ENCODE measurements around the gene ANKFY1.
"Not testable (repeated sequence)": the region's sequence is repeated elsewhere in the genome, so short reads cannot be mapped to it uniquely, and the experiment has no call there.

Gene ANKFY1

DNA sequence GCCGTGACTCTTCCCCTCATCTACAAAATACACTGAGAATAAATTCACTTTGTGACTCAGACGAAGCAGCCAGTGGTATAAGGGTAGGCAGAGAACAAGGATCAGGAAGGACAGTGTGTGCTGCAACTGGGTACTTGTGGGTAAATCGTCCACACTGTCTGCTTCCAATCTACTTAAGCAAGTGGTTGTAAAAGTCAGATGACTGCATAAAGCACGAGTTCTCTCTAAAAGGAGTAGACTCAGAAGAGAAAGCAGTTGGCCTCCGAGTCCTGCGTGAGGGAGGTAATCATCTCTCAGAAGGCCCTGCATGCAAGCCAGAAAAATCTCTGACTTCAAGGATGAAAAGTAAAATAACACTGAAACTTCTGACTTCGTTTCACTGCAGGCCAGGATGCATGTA, 43.1 kb downstream of the ANKFY1 start:
- DNase-seq (ENCODE audit: low read depth in 3 of 3): no peak

DNA sequence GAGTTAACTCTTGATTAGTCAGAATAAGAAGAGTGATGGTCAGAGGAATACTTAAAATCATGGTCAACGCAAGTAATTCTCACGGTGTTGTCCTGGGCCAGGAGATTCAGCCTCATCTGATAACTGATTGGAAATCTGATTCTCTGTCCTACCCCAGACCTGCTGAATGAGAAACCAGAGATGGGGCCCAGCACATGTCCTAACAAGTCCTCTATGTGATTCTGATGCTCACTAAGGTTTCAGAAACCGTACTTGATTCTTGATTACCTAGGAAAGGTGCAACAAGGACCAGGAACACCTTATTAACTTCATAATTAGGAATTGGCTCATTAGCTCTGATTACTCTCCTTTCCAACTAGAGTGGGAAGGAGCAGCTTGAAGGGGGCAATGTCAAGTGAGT, 44.5 kb downstream of the ANKFY1 start:
- DNase-seq (ENCODE audit: low read depth in 3 of 3): no peak

DNA sequence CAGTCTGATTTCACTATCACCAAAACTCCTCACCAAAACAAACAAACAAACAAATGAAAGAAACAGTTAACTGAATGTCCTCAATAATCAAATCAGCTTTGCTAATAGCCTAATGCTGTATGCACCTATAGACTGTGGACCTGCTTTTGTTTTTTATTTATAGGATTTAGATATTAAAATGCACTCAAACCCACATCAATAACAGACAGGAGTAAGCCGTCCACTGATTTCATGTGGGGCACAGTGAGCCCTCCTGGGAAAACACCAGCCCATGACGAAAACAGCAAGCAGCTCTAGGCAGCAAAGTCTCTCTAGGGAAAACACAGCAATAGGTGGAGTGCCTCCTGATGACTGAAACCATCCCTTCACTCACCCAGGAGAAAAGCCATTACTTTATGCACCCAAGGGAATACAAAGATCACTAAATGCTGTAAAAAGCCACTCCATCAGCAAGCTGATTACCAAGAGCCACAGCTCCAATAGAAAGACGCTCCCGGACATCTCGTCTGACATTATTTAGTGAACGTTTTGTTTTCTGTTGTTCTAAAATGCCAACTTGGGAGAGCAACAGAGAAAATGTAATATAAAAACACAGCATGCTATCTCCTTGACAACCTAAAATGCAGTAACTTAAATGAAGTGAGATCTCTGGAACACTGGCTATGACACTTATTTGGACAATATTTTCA, 47.8 kb downstream of the ANKFY1 start:
- no peak for DNase-seq (ENCODE audit: low read depth in 3 of 3)

DNA sequence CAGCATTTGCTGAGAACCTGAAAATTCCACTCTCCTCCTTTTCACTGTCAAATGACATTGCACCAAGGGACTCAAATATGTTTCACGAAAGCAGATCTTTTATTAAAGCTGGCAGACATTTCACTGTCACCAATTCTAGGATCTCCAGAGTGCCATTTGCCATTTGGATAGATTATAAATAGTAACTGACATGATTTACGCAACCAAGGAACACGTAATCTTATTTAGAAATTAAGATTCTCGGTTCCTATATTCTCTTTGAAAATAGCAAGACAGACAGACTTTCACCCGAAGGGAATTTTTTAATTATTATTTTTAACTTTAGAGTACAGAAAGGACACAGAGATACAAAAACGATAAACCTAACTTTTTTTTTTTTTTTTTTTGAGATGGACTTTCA, 49.6 kb downstream of the ANKFY1 start:
- no peak for DNase-seq (ENCODE audit: low read depth in 3 of 3)

DNA sequence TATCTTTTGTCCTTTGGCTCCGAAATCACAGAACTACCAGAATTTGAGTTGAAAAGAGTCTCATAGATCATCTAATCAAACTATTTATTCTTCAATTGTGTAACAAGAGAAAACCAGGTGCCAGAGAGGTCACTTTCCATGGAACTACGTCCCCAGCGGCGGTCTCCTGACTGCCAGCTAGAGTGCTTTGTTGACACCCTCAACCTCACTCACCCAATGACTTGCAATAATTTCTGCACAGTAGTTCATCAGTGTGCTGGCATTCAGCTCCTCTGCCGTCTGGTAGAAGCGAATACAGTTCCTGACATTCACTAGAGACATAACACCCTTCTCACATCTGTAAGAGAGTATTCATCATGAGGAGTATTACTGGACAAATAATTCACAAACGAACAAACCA, 54.2 kb downstream of the ANKFY1 start:
- DNase-seq (ENCODE audit: low read depth in 3 of 3): no peak

DNA sequence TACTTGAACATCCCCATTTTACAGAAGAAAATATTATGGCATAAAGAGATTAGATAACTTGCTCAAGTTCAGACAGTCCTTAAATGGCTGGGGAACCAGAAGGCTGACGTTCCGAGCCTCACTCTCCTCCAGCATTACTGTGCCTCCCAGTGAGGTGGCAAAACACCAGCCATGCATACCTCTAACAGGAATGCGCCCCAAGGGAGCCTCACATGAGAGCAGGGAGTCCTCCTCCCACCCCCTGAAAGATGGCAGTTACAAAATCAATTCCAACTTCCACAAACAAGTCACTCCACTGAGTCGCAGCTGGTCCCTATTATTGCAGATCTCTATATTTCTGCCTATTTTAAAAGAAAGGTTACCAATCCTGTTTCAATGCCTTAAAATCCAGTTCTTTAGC, 55.5 kb downstream of the ANKFY1 start:
- no peak for DNase-seq (ENCODE audit: low read depth in 3 of 3)

DNA sequence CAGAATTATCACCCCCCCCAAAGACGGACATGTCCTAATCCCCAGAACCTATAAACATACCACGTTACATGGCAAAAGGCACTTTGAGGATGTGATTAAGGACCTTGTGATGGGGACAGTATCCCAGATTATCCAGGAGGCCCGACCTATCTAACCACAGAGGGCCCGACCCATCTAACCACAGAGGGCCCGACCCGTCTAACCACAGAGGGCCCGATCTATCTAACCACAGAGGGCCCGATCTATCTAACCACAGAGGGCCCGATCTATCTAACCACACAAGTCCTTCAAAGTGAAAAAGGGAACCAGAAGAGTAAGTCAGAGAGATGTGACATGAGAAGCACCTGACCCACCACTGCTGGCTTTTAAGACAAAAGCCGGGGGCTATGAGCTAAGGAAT, 56.8 kb downstream of the ANKFY1 start:
- no peak for DNase-seq (ENCODE audit: low read depth in 3 of 3)

DNA sequence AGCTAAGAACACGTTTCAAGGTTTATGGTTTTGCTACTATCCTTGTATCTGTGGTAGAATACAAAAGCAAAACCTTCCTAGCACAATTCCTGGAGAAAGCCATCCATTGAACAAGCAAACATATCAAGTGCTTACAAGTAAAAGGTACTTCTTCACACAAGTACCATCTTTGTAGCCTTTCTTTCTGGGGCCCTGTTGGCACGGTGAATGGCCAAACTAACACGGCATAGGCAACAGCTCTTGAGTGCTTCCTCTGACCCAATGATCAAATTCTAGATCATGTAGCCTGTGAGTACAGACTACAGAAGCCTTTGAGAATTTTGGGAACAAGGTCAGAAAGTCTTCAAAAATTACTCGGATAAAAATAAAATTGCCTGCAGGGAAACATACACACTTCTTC, 57.9 kb downstream of the ANKFY1 start:
- no peak for DNase-seq (ENCODE audit: low read depth in 3 of 3)

DNA sequence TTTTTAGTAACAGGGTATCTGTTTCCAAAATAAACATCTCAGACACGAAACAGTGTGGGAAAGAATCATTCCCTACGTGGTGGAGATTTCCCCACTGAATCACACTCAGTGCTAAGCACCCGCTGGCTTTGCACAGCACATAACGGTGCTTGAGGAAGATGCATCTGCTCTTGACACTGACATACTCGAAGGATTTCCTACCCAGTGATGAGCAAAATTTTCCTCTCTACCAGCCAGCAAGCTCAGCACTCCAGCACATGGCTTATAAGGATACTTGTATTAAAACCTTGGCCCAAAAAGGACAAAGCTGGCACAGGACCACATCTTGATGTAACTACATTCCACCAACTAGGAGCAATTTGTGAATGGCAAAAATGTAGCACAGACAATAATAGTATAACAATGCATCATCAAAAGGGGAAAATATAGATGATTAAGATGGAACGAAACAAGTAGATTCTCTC, 59.0 kb downstream of the ANKFY1 start:
- no peak for DNase-seq (ENCODE audit: low read depth in 3 of 3)

DNA sequence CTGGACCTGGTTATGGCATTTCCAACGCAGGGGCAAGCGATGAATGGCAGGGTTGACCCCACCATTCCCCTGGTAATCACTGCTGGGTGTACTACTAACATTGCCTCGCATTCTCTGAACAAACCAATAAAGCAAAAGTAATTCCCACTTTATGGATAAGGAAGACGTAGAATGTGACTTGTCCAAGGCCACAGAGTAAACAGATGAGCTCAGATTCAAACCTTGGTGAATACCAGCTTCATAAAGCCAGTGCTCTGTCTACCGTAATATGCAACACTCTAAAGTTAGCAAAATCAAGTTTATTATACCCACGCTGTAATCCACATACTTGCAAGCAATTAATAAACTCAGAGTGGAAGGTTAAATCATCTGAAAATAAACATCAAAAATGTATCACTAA, 59.6 kb downstream of the ANKFY1 start:
- DNase-seq (ENCODE audit: low read depth in 3 of 3): no peak

DNA sequence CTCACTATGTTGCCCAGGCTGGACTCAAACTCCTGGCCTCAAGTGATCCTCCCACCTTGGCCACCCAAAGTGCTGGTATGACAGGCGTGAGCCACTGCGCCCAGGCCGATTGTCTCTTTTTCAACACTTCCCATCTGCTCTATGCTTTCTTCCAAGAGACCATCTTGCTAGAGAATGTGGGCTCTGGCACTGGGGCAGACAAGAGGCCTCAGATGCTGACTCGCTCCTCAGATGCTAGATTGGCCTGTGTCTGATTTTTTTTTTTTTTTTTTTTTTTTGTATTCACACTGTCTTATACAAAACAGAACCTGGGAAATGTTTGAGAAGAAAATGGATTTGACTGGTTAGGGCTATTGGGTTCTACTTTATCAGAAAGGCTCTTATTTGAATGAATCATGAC, 62.6 kb downstream of the ANKFY1 start:
- no peak for DNase-seq (ENCODE audit: low read depth in 3 of 3)

DNA sequence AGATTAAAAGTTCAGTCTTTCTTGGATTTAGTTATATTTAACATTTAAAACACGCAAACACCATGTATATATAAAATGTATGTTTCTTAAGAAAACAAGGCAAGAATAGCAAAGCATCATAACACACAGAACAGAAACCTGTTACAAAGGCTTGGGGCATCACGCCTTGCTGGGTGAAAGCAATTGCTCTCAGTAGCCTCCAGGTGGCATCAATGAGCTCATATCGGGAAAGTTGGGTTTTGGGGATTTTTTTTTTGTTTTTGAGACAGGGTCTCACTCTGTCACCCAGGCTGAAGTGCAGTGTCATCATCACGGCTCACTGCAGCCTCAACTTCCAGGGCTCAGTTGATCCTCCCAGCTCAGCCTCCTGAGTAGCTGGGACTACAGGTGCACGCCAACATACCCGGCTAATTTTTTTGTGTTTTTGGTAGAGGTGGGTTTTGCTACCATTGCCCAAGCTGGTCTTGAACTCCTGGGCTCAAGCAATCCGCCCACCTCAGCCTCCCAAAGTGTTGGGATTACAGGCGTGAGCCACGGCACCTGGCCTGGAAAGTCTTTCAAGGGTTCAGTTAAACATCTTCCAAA, 63.9 kb downstream of the ANKFY1 start:
- peak in 1 of 3 donors; percentile 20 for DNase-seq (ENCODE audit: low read depth in 3 of 3)

DNA sequence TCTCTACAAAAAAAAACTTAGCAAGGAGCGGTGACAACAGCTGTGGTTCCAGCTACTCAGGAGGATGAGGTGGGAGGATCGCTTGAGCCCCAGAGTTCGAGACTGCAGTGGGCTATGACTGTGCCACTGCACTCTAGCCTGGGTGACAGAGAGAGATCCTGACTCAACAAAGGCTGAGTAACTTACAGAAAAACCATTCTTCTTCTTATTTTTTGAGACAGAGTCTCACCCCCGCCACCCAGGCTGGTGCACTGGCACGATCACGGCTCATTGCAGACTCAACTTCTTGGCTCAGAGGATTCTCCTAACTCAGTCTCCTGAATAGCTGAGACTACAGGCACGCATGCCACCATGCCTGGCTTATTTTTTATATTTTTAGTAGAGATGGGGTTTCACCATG, 64.8 kb downstream of the ANKFY1 start:
- DNase-seq (ENCODE audit: low read depth in 3 of 3): no peak

DNA sequence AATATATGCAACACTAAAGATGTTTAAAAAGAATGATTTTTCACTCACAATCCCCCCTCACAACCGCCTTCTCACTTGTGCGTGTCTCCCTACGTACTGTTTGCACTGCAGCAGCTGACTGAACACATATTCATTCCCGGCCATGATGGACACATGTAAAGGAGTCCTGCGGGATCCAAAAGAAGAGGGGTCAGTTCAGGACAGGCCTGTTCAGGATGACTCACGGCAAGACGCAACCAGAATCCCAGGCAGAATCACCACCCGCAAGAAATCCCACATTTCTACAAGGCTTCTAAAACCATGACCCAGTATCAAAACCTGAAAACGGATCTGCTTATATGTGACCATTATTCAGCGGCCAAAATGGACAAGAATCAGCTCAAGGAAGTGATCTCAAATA, 68.5 kb downstream of the ANKFY1 start:
- DNase-seq (ENCODE audit: low read depth in 3 of 3): no peak

DNA sequence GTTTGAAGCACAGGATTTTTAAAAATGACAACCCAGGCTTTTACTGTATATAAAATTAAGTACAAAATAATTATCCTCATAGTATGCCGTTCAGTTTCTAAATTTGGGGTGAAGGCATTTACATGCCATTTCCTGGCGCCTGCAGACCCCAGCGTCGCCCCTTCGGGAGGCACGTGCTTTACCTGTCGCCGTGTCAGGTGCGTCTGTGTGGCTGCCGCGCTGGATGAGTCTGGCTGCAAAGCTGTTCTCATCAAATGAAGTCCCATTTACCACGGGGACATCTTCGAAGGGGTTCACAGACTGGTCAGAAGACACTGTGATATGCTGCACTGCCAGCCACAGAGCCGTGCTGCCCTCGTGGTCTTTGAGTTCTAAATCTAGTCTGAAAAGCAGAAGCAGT, 69.0 kb downstream of the ANKFY1 start:
- DNase-seq (ENCODE audit: low read depth in 3 of 3): no peak

DNA sequence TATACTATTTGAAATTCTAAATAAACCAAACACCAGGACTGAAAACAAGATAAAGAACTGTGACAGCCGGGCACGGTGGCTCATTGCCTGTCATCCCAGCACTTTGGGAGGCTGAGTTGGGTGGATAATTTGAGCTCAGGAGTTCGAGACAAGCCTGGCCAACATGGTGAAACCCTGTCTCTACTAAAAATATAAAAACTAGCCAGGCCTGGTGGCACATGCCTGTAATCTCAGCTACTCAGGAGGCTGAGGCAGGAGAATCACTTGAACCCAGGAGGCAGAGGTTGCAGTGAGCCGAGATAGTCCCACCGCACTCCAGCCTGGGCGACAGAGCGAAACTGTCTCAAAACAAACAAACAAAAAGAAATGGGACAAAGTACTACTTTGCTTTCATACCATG, 73.0 kb downstream of the ANKFY1 start:
- not testable (repeated sequence) for DNase-seq (ENCODE audit: low read depth in 3 of 3)

DNA sequence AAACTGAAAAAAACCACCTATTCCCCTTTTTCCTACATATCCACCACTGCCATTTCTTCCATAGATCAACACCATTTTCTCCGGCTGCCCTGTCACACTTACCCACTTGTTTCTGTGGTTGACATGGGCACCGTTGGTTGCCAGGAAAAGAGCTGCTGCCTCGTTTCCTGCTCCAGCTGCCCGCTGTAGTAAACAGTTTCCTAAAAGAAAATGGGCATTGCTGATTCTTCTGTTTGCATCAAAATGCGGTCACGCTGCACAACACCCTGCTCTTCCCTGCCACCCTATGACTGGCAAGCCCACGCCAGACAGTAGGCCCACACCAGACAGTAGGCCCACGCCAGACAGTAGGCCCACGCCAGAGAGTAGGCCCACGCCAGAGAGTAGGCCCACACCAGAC, 74.5 kb downstream of the ANKFY1 start:
- DNase-seq (ENCODE audit: low read depth in 3 of 3): no peak

DNA sequence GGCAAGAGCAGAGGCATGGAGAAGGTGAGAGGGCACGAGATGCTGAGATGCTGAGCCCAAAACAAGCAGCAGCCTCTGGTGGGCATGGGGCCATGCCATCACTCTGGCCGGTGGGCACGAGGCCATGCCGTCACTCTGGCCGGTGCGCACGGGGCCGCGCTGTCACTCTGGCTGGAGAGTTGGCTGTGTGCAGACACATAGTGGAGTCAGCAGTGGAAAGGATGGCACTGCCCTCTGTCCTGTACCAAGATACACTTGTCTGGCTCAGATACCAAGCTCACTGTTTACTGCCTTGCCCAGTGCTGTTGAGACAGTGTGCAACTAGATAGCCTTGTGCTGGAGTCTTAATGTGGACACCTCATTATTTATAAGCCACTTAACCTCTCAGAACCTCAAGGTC, 75.7 kb downstream of the ANKFY1 start:
- DNase-seq (ENCODE audit: low read depth in 3 of 3): no peak

DNA sequence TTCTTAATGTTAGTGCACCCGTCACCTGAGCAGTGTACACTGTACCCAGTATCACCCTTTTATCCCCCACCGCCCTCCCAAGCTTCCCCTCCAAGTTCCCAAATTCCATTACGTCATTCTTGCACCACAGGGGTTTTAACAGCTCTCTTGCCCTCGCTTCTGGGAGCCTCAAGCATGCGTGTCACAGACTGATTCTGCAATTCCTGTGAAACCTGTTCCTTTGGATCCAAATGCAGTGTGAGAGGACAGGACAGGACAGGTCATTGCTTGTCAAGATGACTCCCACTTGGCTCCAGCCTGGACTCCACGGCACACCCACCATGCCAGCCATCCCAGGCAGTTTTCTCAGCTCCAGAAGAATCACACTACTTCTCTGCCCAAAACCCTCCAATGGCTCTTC, 76.7 kb downstream of the ANKFY1 start:
- no peak for DNase-seq (ENCODE audit: low read depth in 3 of 3)

DNA sequence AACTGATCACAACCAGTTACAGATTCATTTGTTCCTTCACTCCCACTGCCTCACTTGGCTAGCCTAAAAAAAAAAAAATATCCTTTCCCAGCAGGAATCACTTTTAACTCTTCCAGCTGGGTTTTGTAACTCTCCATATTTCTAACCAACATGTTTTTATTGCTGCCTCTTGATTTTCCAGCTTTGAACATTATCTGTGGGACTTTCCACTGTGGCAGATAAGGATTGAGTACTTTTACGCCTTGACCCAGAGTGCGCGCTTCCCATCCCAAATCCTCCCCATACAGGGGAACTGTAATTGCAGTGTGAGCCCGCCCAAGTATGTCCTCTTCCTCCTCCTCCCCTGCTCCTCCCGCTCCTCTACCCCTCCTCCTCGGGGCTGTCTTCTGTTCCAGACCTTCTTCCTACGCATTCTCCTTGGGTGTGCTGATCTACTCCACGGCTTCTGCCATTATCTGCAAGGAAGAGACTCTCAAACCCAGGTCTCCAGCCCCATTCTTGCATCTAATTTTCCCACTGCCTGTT, 77.4 kb downstream of the ANKFY1 start:
- no peak for DNase-seq (ENCODE audit: low read depth in 3 of 3)

DNA sequence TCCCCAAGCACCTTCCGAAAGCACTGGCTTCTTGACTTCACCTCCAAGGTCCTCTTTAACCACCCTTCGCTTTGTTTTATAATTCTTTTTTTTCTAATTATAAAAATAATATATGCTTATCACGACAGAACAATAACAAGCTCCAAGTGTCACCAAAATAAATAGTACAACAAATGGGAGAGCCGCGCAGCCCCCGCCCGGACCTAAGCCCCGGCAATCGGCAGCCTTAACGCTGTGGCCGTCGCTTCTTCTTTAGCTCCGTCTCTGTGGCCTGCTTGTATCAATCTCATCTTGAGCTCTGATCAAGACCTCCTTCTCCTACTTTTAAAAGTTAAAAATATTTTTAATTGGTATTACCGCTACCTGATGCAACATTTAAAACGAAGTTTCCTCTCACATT, 78.1 kb downstream of the ANKFY1 start:
- no peak for DNase-seq (ENCODE audit: low read depth in 3 of 3)

DNA sequence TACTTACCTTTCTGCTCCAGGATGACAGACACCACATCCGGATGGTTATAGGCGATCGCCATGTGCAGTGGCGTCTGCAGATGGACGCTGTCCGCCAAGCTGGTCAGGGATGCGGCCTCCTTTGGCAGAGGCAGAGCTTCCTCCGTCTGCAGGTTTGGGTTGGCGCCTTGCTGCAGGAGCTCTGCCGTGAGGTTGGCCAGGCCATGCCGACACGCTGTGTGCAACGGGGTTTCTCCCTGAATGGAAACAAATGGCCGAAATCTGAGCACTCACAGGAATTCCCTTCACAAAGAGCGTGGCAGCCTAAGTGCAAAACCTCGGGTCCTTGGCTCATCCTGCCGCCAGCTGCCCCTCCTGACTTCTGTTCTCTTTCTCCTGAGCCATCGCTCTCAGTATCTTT, 79.0 kb downstream of the ANKFY1 start:
- DNase-seq (ENCODE audit: low read depth in 3 of 3): no peak

DNA sequence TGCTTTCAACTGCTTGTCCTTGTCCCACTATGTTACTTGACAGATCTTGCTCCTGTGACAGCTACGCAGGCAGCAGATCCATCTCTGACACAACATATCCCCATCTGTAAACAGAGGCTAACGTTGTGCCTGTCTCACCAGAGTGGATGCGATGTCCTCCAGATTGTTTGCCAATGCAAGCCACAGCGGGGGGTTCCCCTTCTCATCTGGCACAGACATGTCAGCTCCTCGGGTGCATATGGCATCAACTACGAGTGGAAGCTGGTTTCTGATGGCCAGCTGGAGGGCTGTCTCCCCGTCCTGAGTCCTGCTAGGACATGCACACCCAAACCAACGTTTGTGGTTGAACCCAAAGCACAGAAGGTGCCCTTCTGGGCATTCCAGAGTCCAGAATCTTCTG, 81.7 kb downstream of the ANKFY1 start:
- DNase-seq (ENCODE audit: low read depth in 3 of 3): no peak

DNA sequence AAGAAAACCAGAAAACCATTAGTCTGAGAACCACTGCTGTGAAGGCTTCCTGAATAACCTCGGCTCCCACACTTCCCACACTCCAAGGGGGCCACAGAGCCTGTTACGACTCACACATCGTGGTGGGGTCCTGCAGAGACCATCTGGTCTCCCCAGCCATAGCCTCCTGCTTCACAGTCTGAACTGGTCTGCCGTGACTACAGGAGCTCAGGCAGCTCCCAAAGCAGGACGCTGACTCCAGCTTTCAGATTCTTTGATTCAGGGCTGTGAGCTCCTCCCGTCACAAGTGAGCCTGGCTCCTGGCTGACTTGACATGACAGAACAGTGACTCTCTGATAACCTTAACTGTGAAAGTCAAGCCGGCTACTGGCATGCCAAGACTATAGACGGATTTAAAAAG, 83.0 kb downstream of the ANKFY1 start:
- DNase-seq (ENCODE audit: low read depth in 3 of 3): no peak
